IPS DF 6.9 (cell line): ENCODE results near the gene PYGL.
"Not testable (repeated sequence)": the region's sequence is repeated elsewhere in the genome, so short reads cannot be mapped to it uniquely, and the experiment has no call there.

ENCODE experiments used
- DNase-seq: peaks from one replicate; pipeline ENCODE4 v3.0.0-alpha.2; 2013; ENCODE audit warnings: low read depth, low spot score
- H3K27ac ChIP-seq: one replicate; pipeline ENCODE4 v1.5.1; 2013; ENCODE audit warnings: low read length, control low read depth
- H3K27me3 ChIP-seq: 2 replicates; pipeline ENCODE4 v1.6.1; 2013; ENCODE audit warnings: mild to moderate bottlenecking, low read length; ENCODE audit not compliant: control insufficient read depth, insufficient read depth
- H3K36me3 ChIP-seq: 2 replicates; pipeline ENCODE4 v1.6.1; 2013; ENCODE audit warnings: low read length; ENCODE audit not compliant: control insufficient read depth, insufficient read depth
- H3K4me1 ChIP-seq: 2 replicates; pipeline ENCODE4 v1.6.1; 2013; ENCODE audit warnings: low read length; ENCODE audit not compliant: control insufficient read depth, insufficient read depth
- H3K4me3 ChIP-seq: 2 replicates; pipeline ENCODE4 v1.5.1; 2013; ENCODE audit warnings: mild to moderate bottlenecking, low read length
- H3K9me3 ChIP-seq: 2 replicates; pipeline ENCODE4 v1.6.1; 2013; ENCODE audit warnings: low read length, inconsistent platforms; ENCODE audit not compliant: control insufficient read depth, insufficient read depth
- WGBS: extraction: QIAGEN DNeasy Blood & Tissue Kit; methylation state at CpG from one replicate; pipeline ENCODE4 v1.1.7; 2013; ENCODE audit warnings: mixed read lengths, missing lambda C conversion rate; ENCODE audit not compliant: insufficient read length, insufficient coverage; 5-methylcytosine and 5-hydroxymethylcytosine counted together

Gene PYGL

GRCh38 chr14:50972734-50973133 lies 28.5 kb upstream of the PYGL start:
- WGBS: no CpG with 5 or more reads among the region's 11 CpGs
- peaks cover 2% of the 10 kb centered on the region; the same call in 1 of the 2 replicates for H3K4me1 ChIP-seq
- no peaks in the 10 kb centered on the region for H3K27me3 ChIP-seq
- no peaks in the 10 kb centered on the region for H3K9me3 ChIP-seq
- no peaks in the 10 kb centered on the region; the same call in 1 of the 2 replicates for H3K36me3 ChIP-seq
- no peak overlapping the region for H3K4me3 ChIP-seq
- no peak for DNase-seq
- no peak overlapping the region for H3K27ac ChIP-seq

- WGBS: no CpG with 5 or more reads among the region's 6 CpGs
- DNase-seq: no peak
- H3K4me3 ChIP-seq: no peak overlapping the region
- no peak overlapping the region for H3K27ac ChIP-seq
- H3K9me3 ChIP-seq: no peaks in the 10 kb centered on the region
- peaks cover 2% of the 10 kb centered on the region; the same call in 1 of the 2 replicates for H3K4me1 ChIP-seq
- no peaks in the 10 kb centered on the region; the same call in 1 of the 2 replicates for H3K36me3 ChIP-seq
- no peaks in the 10 kb centered on the region for H3K27me3 ChIP-seq
Observed at GRCh38 chr14:50970886-50971781, 26.9 kb upstream of the PYGL start.

GRCh38 chr14:50967790-50968189 lies 23.5 kb upstream of the PYGL start:
- H3K4me3 ChIP-seq: no peak overlapping the region
- no CpG with 5 or more reads among the region's 2 CpGs for WGBS
- H3K36me3 ChIP-seq: no peaks in the 10 kb centered on the region; the same call in 1 of the 2 replicates
- no peak overlapping the region for H3K27ac ChIP-seq
- H3K27me3 ChIP-seq: no peaks in the 10 kb centered on the region
- DNase-seq: no peak
- H3K4me1 ChIP-seq: no peaks in the 10 kb centered on the region; the same call in 1 of the 2 replicates
- H3K9me3 ChIP-seq: no peaks in the 10 kb centered on the region

GRCh38 chr14:50967103-50967502 lies 22.8 kb upstream of the PYGL start:
- DNase-seq: no peak
- Histone ChIP-seq H3K36me3 (no peaks in the 10 kb centered on the region), H3K27me3 (no peaks in the 10 kb centered on the region), H3K9me3 (no peaks in the 10 kb centered on the region), H3K4me1 (no peaks in the 10 kb centered on the region), H3K4me3 (no peak overlapping the region), H3K27ac (no peak overlapping the region)
- no CpG with 5 or more reads among the region's 3 CpGs for WGBS

GRCh38 chr14:50964683-50965390 lies 20.6 kb upstream of the PYGL start:
- Histone ChIP-seq H3K27ac (no peak overlapping the region), H3K4me3 (no peak overlapping the region), H3K27me3 (no peaks in the 10 kb centered on the region), H3K36me3 (no peaks in the 10 kb centered on the region), H3K9me3 (no peaks in the 10 kb centered on the region), H3K4me1 (no peaks in the 10 kb centered on the region)
- no CpG with 5 or more reads among the region's 5 CpGs for WGBS
- no peak for DNase-seq

- H3K9me3 ChIP-seq: no peaks in the 10 kb centered on the region
- no peak for DNase-seq
- WGBS: no CpG with 5 or more reads among the region's 5 CpGs
- no peaks in the 10 kb centered on the region for H3K27me3 ChIP-seq
- no peak overlapping the region for H3K4me3 ChIP-seq
- H3K36me3 ChIP-seq: no peaks in the 10 kb centered on the region
- H3K27ac ChIP-seq: no peak overlapping the region
- no peaks in the 10 kb centered on the region for H3K4me1 ChIP-seq
Observed at GRCh38 chr14:50963919-50964318, 19.6 kb upstream of the PYGL start.

GRCh38 chr14:50961605-50962221 lies 17.4 kb upstream of the PYGL start:
- Histone ChIP-seq H3K4me1 (no peaks in the 10 kb centered on the region), H3K36me3 (no peaks in the 10 kb centered on the region), H3K27ac (no peak overlapping the region), H3K4me3 (no peak overlapping the region), H3K27me3 (no peaks in the 10 kb centered on the region), H3K9me3 (no peaks in the 10 kb centered on the region)
- no CpG with 5 or more reads among the region's 2 CpGs for WGBS
- no peak for DNase-seq

GRCh38 chr14:50957296-50957695 lies 13.0 kb upstream of the PYGL start:
- DNase-seq: no peak
- no peaks in the 10 kb centered on the region for H3K9me3 ChIP-seq
- no peaks in the 10 kb centered on the region for H3K27me3 ChIP-seq
- H3K36me3 ChIP-seq: no peaks in the 10 kb centered on the region
- WGBS: no CpG with 5 or more reads among the region's 3 CpGs
- H3K4me3 ChIP-seq: no peak overlapping the region
- H3K27ac ChIP-seq: no peak overlapping the region
- peaks cover 2% of the 10 kb centered on the region; the same call in 1 of the 2 replicates for H3K4me1 ChIP-seq

- H3K27ac ChIP-seq, DNase-seq, H3K9me3 ChIP-seq, H3K4me3 ChIP-seq, H3K36me3 ChIP-seq, H3K27me3 ChIP-seq, H3K4me1 ChIP-seq: not testable (repeated sequence)
- no CpG with 5 or more reads among the region's 32 CpGs for WGBS
Observed at GRCh38 chr14:50956421-50956820, 12.1 kb upstream of the PYGL start.

- no CpG with 5 or more reads among the region's 5 CpGs for WGBS
- no peaks in the 10 kb centered on the region for H3K27me3 ChIP-seq
- H3K36me3 ChIP-seq: no peaks in the 10 kb centered on the region
- H3K4me1 ChIP-seq: peaks cover 2% of the 10 kb centered on the region; the same call in 1 of the 2 replicates
- DNase-seq: no peak
- H3K4me3 ChIP-seq: no peak overlapping the region
- H3K27ac ChIP-seq: no peak overlapping the region
- no peaks in the 10 kb centered on the region for H3K9me3 ChIP-seq
Observed at GRCh38 chr14:50955373-50956043, 11.2 kb upstream of the PYGL start.
